BLaER1 (cell line): ENCODE results near the gene FGF19.

Experiments
- H3K27ac ChIP-seq: shearing (Covaris generic); formaldehyde crosslinking; 2 replicates; pipeline ENCODE4 v1.8.1; 2022
- H3K27me3 ChIP-seq: shearing (Covaris generic); formaldehyde crosslinking; 2 replicates; pipeline ENCODE4 v1.8.1; 2022
- H3K36me3 ChIP-seq: shearing (Covaris generic); formaldehyde crosslinking; 2 replicates; pipeline ENCODE4 v1.8.1; 2022
- H3K4me1 ChIP-seq: shearing (Covaris generic); formaldehyde crosslinking; 2 replicates; pipeline ENCODE4 v1.8.1; 2022
- H3K4me2 ChIP-seq: shearing (Covaris generic); formaldehyde crosslinking; 2 replicates; pipeline ENCODE4 v1.8.1; 2022
- H3K4me3 ChIP-seq: shearing (Covaris generic); formaldehyde crosslinking; 2 replicates; pipeline ENCODE4 v1.8.1; 2022
- H3K9ac ChIP-seq: shearing (Covaris generic); formaldehyde crosslinking; 2 replicates; pipeline ENCODE4 v1.8.1; 2022
- H3K9me3 ChIP-seq: shearing (Covaris generic); formaldehyde crosslinking; 2 replicates; pipeline ENCODE4 v1.8.1; 2022
- H4K20me1 ChIP-seq: shearing (Covaris generic); formaldehyde crosslinking; 2 replicates; pipeline ENCODE4 v1.8.1; 2022
- Cebpa-rat ChIP-seq: shearing (Covaris generic); IDR thresholded peaks from 2 replicates; pipeline ENCODE4 v1.8.1; 2022

Gene FGF19

GRCh38 chr11:69658626-69659450 is 45.0 kb downstream of the FGF19 start:
- H3K9ac ChIP-seq, result no peak overlapping the region
- peaks cover 18% of the 10 kb centered on the region for H4K20me1 ChIP-seq
- no peak overlapping the region for H3K4me3 ChIP-seq
- H3K27ac ChIP-seq, result no peak overlapping the region
- peaks cover 32% of the 10 kb centered on the region for H3K4me1 ChIP-seq
- peaks cover 2% of the 10 kb centered on the region; the same call in 1 of the 2 replicates for H3K36me3 ChIP-seq
- no peaks in the 10 kb centered on the region for H3K27me3 ChIP-seq
- H3K9me3 ChIP-seq, result no peaks in the 10 kb centered on the region
- TF ChIP-seq Cebpa-rat, result no peak
- H3K4me2 ChIP-seq, result no peak overlapping the region

DNA sequence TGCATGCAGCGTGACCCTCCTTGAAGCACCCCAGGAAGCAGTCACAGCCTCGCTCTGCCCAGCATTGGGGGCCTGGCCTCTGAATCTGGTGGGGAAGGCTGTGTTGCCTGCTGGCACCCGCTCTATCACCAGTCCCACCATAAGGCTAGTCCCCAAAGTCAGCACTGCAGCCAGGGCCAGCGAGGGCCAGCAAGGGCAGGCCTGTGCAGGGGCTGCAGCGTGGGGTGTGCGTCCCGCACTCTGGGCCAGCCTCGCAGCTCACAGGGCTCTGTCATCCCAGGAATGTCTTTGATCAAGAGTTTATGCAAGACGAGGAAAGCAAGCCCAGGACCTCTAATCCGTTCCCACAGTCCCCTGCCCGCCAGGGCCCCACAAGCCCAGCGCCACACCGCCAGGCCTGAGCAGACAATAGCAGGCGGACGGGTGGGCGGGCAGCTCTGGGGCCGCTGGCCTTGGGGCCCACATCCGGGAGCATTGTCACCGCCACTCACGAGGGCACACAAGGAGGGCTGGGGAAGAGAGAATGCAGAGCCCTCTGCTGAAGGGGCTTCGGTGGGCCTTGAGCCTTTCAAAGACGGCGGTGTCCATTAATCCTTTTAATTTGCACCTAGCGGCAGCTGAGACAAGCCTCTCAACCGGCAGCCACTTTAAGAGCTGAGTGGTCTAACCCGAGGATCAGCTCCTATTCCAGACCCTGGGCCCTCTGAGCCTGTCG is 45.8 kb downstream of the FGF19 start:
- peaks cover 11% of the 10 kb centered on the region for H4K20me1 ChIP-seq
- H3K4me1 ChIP-seq, result peaks cover 24% of the 10 kb centered on the region
- no peak overlapping the region for H3K4me2 ChIP-seq
- H3K9me3 ChIP-seq, result no peaks in the 10 kb centered on the region
- no peak overlapping the region for H3K9ac ChIP-seq
- H3K27ac ChIP-seq, result no peak overlapping the region
- no peaks in the 10 kb centered on the region for H3K27me3 ChIP-seq
- no peaks in the 10 kb centered on the region for H3K36me3 ChIP-seq
- no peak for TF ChIP-seq Cebpa-rat
- no peak overlapping the region for H3K4me3 ChIP-seq

DNA sequence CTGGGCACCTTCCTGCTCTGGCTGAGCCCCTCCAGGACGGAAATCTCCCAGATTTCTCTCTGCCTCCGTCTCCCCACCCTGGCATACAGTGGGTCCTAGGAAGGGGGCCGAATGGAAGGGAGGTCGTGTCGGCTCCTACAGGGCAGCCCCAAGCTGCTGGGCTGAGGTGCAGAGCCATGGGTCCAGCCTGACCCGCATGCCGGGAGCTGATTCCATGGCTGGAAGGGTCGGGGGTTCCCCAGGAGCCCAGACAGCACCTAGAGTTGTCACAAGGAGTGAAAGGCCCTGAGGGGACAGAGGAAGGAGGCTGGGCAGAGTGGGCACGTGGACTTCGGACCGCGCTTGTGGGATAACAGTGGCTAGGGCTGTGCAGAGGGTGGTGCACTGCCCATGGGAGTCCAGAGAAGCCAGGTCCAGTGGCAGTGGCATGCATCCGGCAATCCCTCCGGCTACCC is 46.3 kb downstream of the FGF19 start:
- Histone ChIP-seq H3K9me3 (no peaks in the 10 kb centered on the region), H3K36me3 (no peaks in the 10 kb centered on the region), H3K4me2 (no peak overlapping the region), H3K4me1 (peaks cover 18% of the 10 kb centered on the region), H3K9ac (no peak overlapping the region), H3K27me3 (no peaks in the 10 kb centered on the region), H3K4me3 (no peak overlapping the region), H4K20me1 (peaks cover 5% of the 10 kb centered on the region), H3K27ac (no peak overlapping the region)
- no peak for TF ChIP-seq Cebpa-rat

DNA sequence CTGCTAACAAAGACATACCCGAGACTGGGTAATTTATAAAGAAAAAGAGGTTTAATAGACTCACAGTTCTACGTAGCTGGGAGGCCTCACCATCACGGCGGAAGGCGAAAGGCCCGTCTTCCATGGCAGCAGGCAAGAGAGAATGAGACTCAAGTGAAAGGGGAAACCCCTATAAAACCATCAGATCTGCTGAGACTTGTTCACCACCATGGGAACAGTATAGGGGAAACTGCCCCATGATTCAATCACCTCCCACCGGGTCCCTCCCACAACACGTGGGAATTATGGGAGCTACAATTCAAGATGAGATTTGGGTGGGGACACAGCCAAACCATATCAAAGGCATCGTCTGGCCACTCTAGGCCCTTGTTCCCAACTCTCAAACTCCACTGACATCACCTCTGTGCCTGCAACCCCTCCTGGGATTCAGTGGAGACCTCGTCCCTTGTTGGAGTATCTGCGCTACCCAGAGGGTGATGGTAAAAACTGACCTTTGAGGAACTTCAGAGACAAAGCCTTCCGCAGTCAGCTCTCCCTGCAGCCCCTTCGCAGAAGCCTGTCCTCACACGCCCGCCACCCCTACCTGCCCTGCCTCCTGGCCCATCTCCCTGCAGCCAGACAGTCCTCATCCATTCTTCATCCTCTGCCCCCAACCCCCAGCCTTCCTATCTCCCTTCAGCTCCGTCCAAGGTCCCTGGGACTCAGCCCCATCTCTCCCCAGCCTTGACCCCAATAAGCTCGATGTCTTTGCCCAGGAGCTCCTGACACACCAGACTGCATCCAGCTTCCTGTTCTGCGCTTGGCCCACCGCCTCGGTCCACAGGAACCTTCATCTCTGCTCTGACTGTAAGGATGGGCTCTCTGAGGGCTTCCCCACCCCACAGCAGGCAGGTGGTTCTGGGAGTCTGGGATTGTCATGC is 47.0 kb downstream of the FGF19 start:
- TF ChIP-seq Cebpa-rat, result no peak
- Histone ChIP-seq H3K9ac (no peak overlapping the region), H3K27ac (no peak overlapping the region)

GRCh38 chr11:69655479-69656428 is 48.1 kb downstream of the FGF19 start:
- no peak for TF ChIP-seq Cebpa-rat
- H3K27ac ChIP-seq, result no peak overlapping the region
- peaks cover 6% of the 10 kb centered on the region; the same call in 1 of the 2 replicates for H3K4me1 ChIP-seq
- H3K4me2 ChIP-seq, result no peak overlapping the region
- H3K9me3 ChIP-seq, result no peaks in the 10 kb centered on the region
- no peak overlapping the region for H3K4me3 ChIP-seq
- H3K27me3 ChIP-seq, result no peaks in the 10 kb centered on the region
- no peak overlapping the region for H3K9ac ChIP-seq
- H4K20me1 ChIP-seq, result no peaks in the 10 kb centered on the region
- H3K36me3 ChIP-seq, result no peaks in the 10 kb centered on the region

More for the DNA sequence above, 47.0 kb downstream of the FGF19 start:
- Histone ChIP-seq H3K4me3 (no peak overlapping the region), H3K9me3 (no peaks in the 10 kb centered on the region), H3K4me2 (no peak overlapping the region), H4K20me1 (no peaks in the 10 kb centered on the region), H3K27me3 (no peaks in the 10 kb centered on the region), H3K36me3 (no peaks in the 10 kb centered on the region), H3K4me1 (peaks cover 11% of the 10 kb centered on the region)

- H4K20me1 ChIP-seq, result no peaks in the 10 kb centered on the region
- peaks cover 11% of the 10 kb centered on the region for H3K4me1 ChIP-seq
- TF ChIP-seq Cebpa-rat, result no peak
- H3K4me3 ChIP-seq, result no peak overlapping the region
- H3K27ac ChIP-seq, result no peak overlapping the region
- H3K27me3 ChIP-seq, result no peaks in the 10 kb centered on the region
- no peaks in the 10 kb centered on the region for H3K9me3 ChIP-seq
- no peaks in the 10 kb centered on the region for H3K36me3 ChIP-seq
- H3K4me2 ChIP-seq, result no peak overlapping the region
- H3K9ac ChIP-seq, result no peak overlapping the region
Observed at GRCh38 chr11:69654660-69655478, 49.0 kb downstream of the FGF19 start.

- H3K4me3 ChIP-seq, result no peak overlapping the region
- no peaks in the 10 kb centered on the region for H4K20me1 ChIP-seq
Observed at GRCh38 chr11:69654001-69654659, 49.7 kb downstream of the FGF19 start.

More at GRCh38 chr11:69654001-69654659, 49.7 kb downstream of the FGF19 start:
- no peak overlapping the region for H3K9ac ChIP-seq
- no peaks in the 10 kb centered on the region for H3K27me3 ChIP-seq
- no peaks in the 10 kb centered on the region for H3K36me3 ChIP-seq
- no peak for TF ChIP-seq Cebpa-rat
- peaks cover 14% of the 10 kb centered on the region for H3K4me1 ChIP-seq
- no peak overlapping the region for H3K4me2 ChIP-seq
- H3K27ac ChIP-seq, result no peak overlapping the region
- H3K9me3 ChIP-seq, result no peaks in the 10 kb centered on the region
